Measurements from ENCODE around the gene TNNC2.

DNA sequence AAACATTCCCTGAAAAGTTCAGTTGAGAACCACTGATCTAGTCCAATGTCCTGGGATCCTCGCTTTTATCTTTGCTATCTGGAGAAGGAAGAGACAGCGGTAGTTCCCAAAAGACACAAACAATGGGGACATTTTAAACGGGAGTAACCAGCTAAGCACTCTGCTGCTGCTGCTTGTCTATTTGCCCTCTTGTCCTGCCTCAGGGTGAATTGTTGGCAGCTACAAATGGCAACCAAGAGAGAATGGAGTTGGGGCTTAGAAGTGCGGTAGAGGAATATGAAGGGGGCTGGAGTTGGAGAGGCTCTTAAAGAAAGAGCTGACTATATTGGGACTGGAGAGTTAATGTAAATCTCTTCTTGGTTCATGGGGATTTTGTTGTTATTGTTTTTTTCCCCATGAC lies 47.5 kb upstream of the TNNC2 start:
- TF ChIP-seq, protein P1, sequence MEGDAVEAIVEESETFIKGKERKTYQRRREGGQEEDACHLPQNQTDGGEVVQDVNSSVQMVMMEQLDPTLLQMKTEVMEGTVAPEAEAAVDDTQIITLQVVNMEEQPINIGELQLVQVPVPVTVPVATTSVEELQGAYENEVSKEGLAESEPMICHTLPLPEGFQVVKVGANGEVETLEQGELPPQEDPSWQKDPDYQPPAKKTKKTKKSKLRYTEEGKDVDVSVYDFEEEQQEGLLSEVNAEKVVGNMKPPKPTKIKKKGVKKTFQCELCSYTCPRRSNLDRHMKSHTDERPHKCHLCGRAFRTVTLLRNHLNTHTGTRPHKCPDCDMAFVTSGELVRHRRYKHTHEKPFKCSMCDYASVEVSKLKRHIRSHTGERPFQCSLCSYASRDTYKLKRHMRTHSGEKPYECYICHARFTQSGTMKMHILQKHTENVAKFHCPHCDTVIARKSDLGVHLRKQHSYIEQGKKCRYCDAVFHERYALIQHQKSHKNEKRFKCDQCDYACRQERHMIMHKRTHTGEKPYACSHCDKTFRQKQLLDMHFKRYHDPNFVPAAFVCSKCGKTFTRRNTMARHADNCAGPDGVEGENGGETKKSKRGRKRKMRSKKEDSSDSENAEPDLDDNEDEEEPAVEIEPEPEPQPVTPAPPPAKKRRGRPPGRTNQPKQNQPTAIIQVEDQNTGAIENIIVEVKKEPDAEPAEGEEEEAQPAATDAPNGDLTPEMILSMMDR (IDR thresholded peaks at IDR 0.05 in 8 of 11, conservative IDR thresholded peaks at IDR 0.05 in 3 of 11): no peak
- TF ChIP-seq POLR2A (IDR thresholded peaks at IDR 0.05): no peak

All from spleen (tissue), 7 donors.